ENCODE data around the gene TSPAN18. TPM values are rescaled to one million over a fixed set of nuclear protein-coding genes. Genes with fewer than 3 reads are reported as not detected.

TSPAN18 gene
- total and polyA plus RNA-seq, 2 experiments from 2014 or later: 6.0 to 10.6 TPM

DNA sequence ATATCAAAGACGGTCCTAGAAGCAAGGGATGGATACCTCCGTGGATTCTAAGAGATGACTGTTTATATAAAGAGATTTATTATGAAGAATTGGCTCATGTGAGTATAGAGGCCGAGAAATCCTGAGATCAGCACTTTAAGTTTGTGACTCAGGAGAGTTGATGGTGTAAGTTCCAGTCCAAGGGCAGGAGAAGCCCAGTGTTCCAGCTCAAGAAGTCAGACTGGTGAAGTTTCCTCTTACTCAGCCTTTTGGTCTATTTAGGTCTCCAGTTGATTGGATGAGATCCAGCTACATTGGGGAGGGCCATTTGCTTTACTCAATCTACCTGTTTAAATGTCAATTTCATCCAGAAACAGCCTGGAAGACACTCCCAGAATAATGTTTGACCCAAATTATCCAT lies 45.1 kb downstream of the TSPAN18 start:
- H3K4me1 Mint-ChIP-seq: peaks cover 30% of the 10 kb centered on the region
- no peak overlapping the region for H3K4me2 ChIP-seq
- H3K27me3 ChIP-seq (ENCODE audit: insufficient read depth): no peaks in the 10 kb centered on the region

More for the DNA sequence above, 45.1 kb downstream of the TSPAN18 start:
- Histone ChIP-seq H3K4me3 (no peak overlapping the region), H3K79me2 (replicated peaks; ENCODE audit: insufficient read depth) (no peaks in the 10 kb centered on the region), H2AFZ (no peak overlapping the region), H3K9me2 (ENCODE audit: insufficient read depth) (no peaks in the 10 kb centered on the region; the same call in 1 of the 2 replicates), H3F3A (replicated peaks; ENCODE audit: low read depth) (no peaks in the 10 kb centered on the region), H4K20me1 (replicated peaks; ENCODE audit: insufficient read depth) (no peaks in the 10 kb centered on the region), H3K27ac (ENCODE audit: low read depth) (no peak overlapping the region), H3K4me1 (ENCODE audit: insufficient read depth) (peaks cover 16% of the 10 kb centered on the region), H3K36me3 (ENCODE audit: insufficient read depth) (no peaks in the 10 kb centered on the region)
- DNase-seq (ENCODE audit: low spot score) (no peak), ATAC-seq (no peak)
- no peak overlapping the region for H3K27ac Mint-ChIP-seq
- peaks cover 10% of the 10 kb centered on the region; the same call in 2 of the 3 replicates for H3K9me3 Mint-ChIP-seq
- no peaks in the 10 kb centered on the region for H3K27me3 Mint-ChIP-seq (ENCODE audit: insufficient read depth, low read depth, poor library complexity)
- TF ChIP-seq REST (IDR thresholded peaks at IDR 0.05; ENCODE audit: unreplicated experiment) (no peak), ZNF462 (CRISPR knock-in tag; IDR thresholded peaks at IDR 0.05) (no peak), ZNF114 (CRISPR knock-in tag; IDR thresholded peaks at IDR 0.05) (no peak), CTCF (conservative IDR thresholded peaks at IDR 0.05; ENCODE audit: low read depth in 2 of 2) (no peak), ZNF331 (CRISPR knock-in tag; IDR thresholded peaks at IDR 0.05; ENCODE audit: low read depth) (no peak)
- TF ChIP-seq, protein P1, sequence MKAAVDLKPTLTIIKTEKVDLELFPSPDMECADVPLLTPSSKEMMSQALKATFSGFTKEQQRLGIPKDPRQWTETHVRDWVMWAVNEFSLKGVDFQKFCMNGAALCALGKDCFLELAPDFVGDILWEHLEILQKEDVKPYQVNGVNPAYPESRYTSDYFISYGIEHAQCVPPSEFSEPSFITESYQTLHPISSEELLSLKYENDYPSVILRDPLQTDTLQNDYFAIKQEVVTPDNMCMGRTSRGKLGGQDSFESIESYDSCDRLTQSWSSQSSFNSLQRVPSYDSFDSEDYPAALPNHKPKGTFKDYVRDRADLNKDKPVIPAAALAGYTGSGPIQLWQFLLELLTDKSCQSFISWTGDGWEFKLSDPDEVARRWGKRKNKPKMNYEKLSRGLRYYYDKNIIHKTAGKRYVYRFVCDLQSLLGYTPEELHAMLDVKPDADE (IDR thresholded peaks at IDR 0.05): no peak
- no peak overlapping the region for H3K4me3 Mint-ChIP-seq
- H3K36me3 Mint-ChIP-seq (ENCODE audit: low read depth): peaks cover 17% of the 10 kb centered on the region

Measured in GM23338 (cell line).